GM23338 (cell line): Measurements from ENCODE around the gene AIF1L.

Experiments used
- CREB1 ChIP-seq: fragments of 250-450 bp; sonication (Bioruptor Pico); IDR thresholded peaks from 2 replicates; pipeline ENCODE4 v1.5.0; 2020; ENCODE audit warnings: low read depth, mild to moderate bottlenecking, moderate library complexity
- CTCF ChIP-seq, 2 experiments: fragments of 200-600 bp in 1 of 2; sonication (generic) in 1 of 2; conservative IDR thresholded peaks; 2 replicates each; pipeline versions ENCODE4 v1.5.1 to v1.6.1; 2016 to 2017; ENCODE audit warnings: antibody characterized with exemption in 2 of 2, low read depth in 2 of 2, mild to moderate bottlenecking in 2 of 2, moderate library complexity in 1 of 2
- ETS1 ChIP-seq: IDR thresholded peaks from 2 replicates; pipeline ENCODE4 v1.6.1; 2016; ENCODE audit warnings: antibody characterized with exemption
- EZH2 ChIP-seq: fragments of 200-600 bp; sonication (generic); IDR thresholded peaks from one replicate; pipeline ENCODE4 v1.8.0; 2017; ENCODE audit warnings: antibody characterized with exemption, mild to moderate bottlenecking, low read depth; ENCODE audit not compliant: unreplicated experiment
- EZH2phosphoT487 ChIP-seq: fragments of 200-600 bp; sonication (generic); IDR thresholded peaks from one replicate; pipeline ENCODE4 v1.8.1; 2018; ENCODE audit warnings: antibody characterized with exemption; ENCODE audit not compliant: unreplicated experiment
- JUNB ChIP-seq: IDR thresholded peaks from one replicate; pipeline ENCODE4 v1.6.1; 2016; ENCODE audit warnings: antibody characterized with exemption; ENCODE audit not compliant: unreplicated experiment
- NANOG ChIP-seq: IDR thresholded peaks from 2 replicates; pipeline ENCODE4 v1.6.1; 2016; ENCODE audit warnings: antibody characterized with exemption, borderline replicate concordance
- POLR2AphosphoS5 ChIP-seq: IDR thresholded peaks from 2 replicates; pipeline ENCODE4 v1.6.1; 2016; ENCODE audit warnings: antibody characterized with exemption, low read depth
- REST ChIP-seq: IDR thresholded peaks from one replicate; pipeline ENCODE4 v1.6.1; 2018; ENCODE audit warnings: antibody characterized with exemption; ENCODE audit not compliant: unreplicated experiment
- STAT1 ChIP-seq: IDR thresholded peaks from one replicate; pipeline ENCODE4 v1.6.1; 2016; ENCODE audit warnings: antibody characterized with exemption; ENCODE audit not compliant: unreplicated experiment
- ZNF114 ChIP-seq: fragments of 250-450 bp; sonication (Bioruptor Pico); IDR thresholded peaks from 2 replicates; pipeline ENCODE4 v1.5.0; 2020; ENCODE audit warnings: mild to moderate bottlenecking, moderate library complexity

GRCh38 chr9:131140112-131140511 is 43.8 kb downstream of the AIF1L start:
- TF ChIP-seq REST (no peak), NANOG (no peak), CTCF (conservative IDR thresholded peaks at IDR 0.05; ENCODE audit: low read depth in 2 of 2) (no peak), EZH2 (no peak), JUNB (no peak), POLR2AphosphoS5 (no peak), EZH2phosphoT487 (no peak), CREB1 (CRISPR knock-in tag) (no peak), STAT1 (no peak), ETS1 (no peak), ZNF114 (CRISPR knock-in tag) (no peak)
